Stimulated activated CD4-positive, alpha-beta T cell treated with anti-CD3 and anti-CD28 coated beads, Interleukin-12 subunit alpha, Interleukin-12 subunit beta, amount 100 ng/mL, for 48 hours (primary cell): ENCODE data around the gene CNTN2.

Source experiments
- DNase-seq, 3 donors: peaks; one replicate each; pipeline ENCODE4 v3.0.0-alpha.2; 2020; ENCODE audit warnings: low read depth in 2 of 3, low spot score in 1 of 3

Gene CNTN2

DNA sequence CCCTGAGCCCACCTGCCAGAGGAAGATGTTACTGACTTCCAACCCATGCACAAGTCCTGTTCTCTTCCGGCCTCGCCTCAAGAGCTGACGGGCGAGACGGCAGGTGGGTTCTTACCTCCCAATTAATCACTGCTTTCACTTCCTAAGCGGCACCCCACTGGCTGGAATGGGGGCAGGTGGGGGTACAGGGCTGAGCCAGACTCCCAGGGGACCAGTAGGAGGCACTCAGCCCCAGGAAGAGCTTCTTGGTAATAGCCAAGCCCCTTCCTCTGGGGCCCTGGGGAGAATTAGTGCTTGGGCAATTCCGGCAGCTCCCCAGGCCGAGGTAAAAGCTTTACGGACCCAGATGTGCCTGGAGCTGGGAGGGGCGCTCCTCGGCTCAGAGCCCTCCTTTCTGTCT is 9.7 kb downstream of the CNTN2 start:
- no peak for DNase-seq

DNA sequence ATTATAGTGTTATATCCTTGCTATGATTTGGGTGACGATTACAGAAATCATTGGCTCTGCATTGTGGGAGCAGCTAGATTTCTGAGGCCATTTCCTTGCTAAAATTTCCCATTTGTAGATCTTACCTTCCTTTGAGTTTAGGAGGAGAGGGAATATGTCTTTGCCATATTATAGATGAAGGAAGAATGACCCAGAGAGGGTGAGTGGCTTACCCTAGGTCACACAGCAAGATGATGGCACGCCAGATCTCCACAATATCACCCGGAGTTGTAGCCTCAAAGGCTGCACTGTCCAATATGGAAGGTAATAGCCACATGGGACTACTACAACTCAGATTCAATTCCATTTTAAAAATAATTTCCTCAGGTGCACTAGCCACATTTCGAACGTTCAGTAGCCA is 10.3 kb downstream of the CNTN2 start:
- no peak for DNase-seq

DNA sequence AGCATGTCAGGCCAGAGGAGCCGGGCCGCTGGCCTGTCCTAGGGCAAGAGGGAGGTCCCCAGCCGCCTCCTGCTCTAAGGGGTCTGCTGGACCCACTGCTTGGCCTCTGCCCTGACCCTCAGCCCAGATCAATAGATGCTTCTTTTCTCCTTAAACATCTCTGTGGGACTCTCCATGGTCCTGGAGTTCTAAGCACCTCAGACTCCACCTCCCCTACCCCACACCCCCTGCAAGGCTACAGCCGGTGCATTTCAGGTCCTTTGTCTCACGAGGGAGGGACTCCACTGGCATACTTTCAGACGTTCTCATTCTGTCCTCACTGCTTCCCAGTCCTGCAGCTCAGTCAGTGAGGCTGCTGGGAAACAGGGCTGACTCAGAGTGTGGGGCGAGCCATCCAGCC is 11.0 kb downstream of the CNTN2 start:
- DNase-seq, result no peak

DNA sequence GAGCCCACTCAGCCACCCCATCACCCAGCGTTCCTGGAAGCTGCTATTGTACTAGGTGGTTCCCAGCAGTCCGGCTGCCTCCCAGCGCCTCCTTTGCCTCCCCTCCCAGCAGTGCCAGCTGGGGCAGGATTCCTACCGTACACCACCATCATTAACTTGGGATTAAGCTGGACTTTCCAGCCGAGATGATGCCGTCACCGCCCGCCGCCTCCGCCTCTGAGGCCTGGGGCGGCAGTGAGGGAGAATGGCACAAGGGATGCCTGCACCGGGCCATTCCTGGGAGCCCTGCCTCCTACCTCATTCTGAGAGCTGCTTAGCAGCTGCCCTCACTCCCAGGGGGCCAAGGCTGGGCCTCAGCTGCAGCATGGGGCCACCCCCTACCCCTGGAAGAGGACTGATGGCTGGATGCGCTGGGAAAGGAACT is 13.2 kb downstream of the CNTN2 start:
- no peak for DNase-seq

DNA sequence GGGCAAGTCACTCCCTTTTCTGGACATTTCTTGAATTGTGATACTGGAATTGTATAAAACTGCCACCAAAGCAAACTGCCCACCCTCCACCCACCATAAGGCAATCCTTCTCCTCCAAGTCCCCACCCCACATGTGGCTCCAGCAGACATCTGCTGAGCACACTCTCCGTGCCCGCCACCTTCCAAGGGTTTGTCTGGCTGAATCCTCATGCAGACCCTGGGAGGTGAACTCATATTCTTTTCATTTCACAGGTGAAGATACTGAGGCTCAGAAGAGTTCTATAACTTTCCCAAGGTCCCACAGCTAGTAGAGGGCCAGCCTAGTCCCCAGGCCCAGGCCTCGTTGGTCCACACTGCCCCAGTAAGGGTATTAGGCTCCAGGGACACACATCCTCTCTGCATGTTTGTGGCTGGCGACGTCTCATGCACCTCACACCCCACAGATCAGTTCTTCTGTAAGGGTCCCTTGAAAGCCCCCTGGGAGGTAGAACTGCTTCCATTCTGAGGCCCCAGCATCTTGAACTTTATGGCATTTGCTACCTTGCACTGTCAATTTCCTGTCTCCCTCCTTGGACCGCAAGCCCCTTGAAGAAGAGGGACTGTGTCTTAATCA is 14.1 kb downstream of the CNTN2 start:
- no peak for DNase-seq

DNA sequence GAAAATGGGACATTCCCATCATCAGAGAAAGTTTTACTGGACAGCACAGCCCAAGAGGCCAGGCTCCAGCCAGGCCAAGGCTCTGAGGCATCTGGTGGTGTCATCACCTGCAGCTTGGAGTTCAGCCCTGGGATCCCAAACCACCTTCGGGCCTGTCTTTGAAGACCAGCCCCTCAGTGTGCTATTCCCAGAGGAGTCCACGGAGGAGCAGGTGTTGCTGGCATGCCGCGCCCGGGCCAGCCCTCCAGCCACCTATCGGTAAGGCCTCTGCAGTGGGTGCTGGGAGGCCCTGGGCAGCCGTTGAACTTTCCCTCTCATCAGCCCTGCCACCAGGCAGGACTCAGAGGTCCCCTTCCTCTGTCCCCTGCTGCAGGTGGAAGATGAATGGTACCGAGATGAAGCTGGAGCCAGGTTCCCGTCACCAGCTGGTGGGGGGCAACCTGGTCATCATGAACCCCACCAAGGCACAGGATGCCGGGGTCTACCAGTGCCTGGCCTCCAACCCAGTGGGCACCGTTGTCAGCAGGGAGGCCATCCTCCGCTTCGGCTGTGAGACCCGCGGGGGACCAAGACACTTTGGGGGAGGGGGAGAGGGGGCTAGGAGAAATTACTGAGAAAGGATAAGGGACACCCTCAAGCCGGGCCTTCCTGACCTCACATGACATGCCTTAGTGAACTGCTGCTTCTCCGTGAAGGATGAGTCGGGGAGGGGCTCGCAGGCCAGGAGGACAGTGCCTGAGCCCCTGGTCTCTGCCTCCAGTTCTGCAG is 15.0 kb downstream of the CNTN2 start:
- no peak for DNase-seq

DNA sequence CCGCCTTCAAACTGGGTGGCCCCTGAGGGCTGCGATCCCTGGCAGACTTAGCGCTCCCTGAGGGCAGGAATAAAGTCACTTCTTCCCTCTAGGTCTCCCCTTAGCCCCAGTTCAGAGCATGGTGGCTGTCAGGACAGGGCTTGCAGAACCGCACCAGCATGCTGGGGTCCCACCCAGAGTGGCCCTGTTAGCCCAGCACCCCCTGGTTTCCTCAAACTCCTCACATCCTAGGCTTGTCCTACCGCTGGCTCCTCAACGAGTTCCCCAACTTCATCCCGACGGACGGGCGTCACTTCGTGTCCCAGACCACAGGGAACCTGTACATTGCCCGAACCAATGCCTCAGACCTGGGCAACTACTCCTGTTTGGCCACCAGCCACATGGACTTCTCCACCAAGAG is 15.8 kb downstream of the CNTN2 start:
- DNase-seq, result no peak

DNA sequence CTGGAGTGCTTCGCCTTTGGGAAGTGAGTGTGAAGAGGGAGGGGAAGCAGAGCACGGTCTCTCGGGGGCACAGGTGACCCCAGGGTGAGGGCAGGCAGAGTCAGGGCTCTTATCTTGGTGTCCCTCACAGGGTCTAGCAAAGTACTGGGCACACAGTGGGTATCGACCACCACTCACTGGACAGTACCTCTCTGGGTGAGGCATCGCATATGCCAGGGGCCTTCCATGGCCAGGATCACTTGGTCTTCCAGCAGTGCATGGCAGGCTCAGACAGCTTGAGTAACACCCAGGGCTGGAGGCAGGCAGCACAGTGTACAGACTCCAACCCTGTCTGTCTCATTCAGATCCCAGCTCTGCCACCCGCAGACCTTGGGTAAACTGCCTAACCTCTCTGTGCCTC is 16.6 kb downstream of the CNTN2 start:
- no peak for DNase-seq

DNA sequence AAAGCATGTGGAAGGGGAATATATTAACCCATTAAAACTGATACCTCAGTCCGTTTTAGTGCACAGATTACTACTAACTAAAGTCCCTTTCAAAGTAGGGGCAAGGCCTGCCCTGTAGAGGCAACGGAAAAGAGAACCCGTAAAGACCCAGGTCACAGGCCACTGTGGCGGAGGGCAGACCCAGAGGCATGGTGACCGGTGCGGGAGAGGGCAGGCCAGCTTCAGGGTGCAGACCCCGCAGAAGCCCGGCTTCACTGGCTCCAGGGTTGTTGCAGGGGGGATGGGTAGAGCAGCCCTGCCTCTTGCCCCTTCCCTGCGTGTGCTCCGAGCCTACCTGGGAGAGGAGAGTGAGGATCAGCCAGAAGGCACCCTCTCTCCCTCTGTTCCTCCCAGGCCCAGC is 17.7 kb downstream of the CNTN2 start:
- no peak for DNase-seq

DNA sequence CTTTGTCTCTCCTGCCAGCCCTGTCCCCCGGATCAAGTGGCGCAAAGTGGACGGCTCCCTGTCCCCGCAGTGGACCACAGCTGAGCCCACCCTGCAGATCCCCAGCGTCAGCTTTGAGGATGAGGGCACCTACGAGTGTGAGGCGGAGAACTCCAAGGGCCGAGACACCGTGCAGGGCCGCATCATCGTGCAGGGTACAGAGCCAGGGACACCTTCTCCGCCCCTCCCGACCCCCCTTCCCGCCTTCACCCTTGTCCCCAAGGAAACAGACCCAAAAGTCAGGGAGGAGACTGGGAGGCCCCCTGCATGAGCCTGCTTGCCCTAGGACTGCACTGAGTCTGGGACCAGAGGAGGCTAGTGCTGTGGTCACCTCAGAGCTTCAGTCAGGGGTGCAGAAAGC is 18.2 kb downstream of the CNTN2 start:
- no peak for DNase-seq

DNA sequence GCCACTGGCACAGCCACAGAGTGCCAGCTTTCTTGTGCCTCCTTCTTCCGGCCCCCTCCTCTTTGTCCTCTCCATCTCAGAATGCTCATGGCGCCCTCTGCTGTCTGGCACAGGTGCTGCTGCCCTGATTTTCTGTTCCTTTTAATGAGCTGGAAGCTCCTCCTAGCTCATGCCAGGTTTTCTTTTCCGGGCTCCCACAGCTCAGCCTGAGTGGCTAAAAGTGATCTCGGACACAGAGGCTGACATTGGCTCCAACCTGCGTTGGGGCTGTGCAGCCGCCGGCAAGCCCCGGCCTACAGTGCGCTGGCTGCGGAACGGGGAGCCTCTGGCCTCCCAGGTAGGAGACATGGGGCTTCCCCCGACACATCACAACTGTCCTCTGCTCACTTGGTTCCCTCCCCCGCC is 18.7 kb downstream of the CNTN2 start:
- peak; percentile 50 to 82 (median 59) for DNase-seq

DNA sequence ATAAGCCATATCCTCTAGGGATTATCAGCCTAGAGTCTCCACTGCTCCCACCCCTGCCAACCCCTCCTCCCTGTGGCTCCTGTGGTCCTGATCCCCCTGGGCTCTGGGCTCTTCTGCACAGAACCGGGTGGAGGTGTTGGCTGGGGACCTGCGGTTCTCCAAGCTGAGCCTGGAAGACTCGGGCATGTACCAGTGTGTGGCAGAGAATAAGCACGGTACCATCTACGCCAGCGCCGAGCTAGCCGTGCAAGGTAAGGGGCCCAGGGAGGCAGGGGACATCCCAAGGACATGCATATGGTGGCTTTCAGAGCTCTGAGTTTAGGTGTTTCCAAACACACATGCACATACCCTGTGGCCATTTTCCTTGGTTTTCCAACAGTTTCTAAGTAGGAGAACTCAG is 19.3 kb downstream of the CNTN2 start:
- DNase-seq, result no peak

DNA sequence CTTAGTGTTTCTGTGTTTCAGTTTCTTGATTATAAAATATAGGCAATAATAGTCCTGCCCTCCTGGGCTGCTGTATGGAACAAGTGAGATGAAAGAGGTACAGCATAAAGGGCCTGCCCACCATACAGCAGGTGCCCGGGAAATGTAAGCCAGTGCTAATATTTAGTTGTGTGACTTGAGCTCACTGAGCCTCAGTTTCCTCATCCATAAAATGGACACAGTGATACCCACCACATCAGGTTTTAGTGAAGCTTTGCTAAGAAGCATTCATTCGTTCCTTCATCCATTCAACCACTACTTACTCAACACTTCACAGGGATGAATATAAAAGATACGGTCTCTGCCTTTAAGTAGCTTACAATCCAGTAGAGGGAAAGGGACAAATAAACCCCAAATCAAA is 19.9 kb downstream of the CNTN2 start:
- no peak for DNase-seq

DNA sequence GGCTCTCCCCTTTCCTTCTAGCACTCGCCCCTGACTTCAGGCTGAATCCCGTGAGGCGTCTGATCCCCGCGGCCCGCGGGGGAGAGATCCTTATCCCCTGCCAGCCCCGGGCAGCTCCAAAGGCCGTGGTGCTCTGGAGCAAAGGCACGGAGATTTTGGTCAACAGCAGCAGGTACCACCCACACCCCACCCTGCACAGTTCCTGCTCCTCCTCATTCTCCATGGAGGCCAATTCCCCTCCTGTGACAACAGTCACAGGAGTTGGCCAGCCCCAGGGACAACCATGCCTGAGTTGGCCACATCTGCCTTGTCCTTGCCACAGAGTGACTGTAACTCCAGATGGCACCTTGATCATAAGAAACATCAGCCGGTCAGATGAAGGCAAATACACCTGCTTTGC is 21.3 kb downstream of the CNTN2 start:
- no peak for DNase-seq

DNA sequence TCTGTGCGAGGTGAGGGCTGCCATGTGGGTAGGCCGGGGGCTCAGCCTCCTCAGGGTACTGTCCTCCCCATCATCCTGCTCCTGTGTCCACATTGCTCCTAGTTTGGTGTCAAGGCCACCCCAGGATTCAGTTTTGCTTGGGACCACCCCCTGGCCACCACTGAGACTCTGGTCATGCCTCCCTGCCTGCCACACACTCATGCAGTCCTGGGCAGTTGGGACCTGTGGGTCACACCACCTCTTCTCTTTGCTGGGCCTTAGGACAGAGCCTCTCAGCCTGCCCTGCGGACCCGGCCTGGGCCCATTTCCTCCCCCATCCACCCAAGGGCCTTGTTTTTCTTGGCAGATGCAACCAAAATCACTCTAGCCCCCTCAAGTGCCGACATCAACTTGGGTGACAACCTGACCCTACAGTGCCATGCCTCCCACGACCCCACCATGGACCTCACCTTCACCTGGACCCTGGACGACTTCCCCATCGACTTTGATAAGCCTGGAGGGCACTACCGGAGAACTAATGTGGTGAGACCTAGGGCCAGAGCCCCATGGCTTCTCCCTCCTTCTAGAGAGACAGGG is 21.8 kb downstream of the CNTN2 start:
- no peak for DNase-seq

DNA sequence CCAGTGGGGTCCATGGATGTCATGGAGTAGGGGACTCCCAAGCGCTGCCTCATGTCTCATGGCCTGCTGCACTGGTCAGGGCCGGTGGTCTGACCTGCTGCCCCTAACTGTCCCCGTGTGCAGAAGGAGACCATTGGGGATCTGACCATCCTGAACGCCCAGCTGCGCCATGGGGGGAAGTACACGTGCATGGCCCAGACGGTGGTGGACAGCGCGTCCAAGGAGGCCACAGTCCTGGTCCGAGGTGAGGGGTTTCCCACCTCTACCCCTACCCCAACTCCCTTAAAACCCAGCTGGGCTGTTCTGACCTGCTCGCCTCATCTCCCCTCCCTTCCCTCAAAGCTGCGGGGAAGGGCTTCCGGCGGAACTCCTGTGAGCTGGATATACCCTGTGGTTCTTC is 22.7 kb downstream of the CNTN2 start:
- DNase-seq, result no peak

DNA sequence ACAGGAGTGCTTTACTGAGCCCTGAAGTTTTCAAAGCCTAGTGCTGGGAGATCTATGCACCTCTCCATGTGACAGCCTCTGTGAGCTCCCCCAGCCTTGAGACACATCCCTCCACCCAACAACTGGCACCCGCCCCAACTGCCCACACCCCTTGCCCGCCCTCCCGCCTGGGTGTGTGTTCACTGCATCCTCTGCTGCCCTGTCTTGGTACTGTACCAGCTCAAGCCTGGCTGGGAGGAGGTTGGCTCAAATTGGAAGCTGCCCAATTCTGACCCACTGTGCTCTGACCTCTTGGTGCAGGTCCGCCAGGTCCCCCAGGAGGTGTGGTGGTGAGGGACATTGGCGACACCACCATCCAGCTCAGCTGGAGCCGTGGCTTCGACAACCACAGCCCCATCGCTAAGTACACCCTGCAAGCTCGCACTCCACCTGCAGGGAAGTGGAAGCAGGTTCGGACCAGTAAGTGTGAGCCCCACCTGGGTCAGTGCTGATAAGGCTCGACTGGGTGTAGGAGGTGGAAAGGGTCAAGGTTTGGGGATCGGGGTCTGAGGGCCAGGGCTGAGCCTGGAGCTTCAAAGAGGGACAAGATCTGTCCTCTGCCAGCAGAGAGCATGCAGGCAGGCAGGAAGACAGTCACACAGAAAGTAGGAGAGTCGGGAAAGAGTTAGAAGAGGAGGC is 23.3 kb downstream of the CNTN2 start:
- no peak for DNase-seq

DNA sequence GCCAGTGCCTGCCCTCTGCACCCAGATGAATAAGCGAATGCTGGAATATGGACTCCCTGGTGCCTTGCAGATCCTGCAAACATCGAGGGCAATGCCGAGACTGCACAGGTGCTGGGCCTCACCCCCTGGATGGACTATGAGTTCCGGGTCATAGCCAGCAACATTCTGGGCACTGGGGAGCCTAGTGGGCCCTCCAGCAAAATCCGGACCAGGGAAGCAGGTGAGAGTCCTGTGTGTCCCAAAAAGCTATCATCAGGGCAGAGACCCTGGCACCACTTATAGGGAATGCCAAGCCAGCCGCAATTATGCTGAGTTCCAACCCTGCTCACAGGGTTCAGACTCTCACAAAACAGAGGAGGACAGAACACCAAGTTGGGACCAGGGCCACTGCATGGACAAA is 24.0 kb downstream of the CNTN2 start:
- DNase-seq, result no peak

DNA sequence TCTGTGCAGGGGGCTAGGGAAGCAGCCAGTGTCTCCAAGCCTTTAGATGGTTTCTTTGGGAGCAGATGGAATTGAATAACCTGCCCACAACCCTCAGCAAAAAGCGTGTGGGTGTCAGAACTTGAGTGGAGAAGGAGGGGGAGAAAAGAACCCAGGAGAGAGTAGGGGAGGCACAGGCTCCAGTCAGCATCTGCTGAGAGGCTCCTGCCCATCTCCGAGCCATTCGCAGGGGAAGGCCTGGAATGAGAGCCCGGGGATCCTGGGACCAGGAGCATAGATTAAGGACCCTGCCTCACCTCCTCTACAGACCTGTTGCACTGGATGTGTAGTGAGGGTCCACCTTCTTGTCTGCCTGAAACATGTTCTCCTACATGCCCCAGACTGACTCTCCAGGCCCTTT is 25.0 kb downstream of the CNTN2 start:
- no peak for DNase-seq

DNA sequence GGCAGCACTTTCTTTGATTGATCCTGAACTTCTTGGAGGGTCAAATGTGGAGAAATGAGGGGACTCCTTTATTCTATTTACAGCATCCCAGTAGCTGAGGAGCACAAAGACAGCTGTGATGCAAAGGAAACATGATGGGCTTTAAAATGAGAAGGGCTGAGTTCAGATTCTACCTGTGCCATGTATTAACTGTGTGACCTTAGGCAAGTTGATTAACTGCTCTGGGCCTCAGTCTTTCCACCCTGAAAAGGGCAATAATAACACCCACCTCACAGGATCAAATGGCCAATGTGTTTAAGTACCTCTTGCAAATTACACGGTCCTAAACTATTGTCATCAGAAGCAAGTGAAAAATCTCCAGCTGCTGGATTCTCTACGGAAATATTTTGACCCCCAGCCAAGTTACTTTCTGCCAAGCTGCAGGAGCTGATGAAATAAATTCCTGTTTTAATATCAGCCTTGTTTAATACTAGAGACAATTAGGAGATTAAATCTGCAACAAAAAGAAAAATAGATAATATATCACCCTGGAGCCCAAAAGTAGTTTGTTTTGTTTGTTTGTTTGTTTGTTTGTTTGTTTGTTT is 25.5 kb downstream of the CNTN2 start:
- no peak for DNase-seq

DNA sequence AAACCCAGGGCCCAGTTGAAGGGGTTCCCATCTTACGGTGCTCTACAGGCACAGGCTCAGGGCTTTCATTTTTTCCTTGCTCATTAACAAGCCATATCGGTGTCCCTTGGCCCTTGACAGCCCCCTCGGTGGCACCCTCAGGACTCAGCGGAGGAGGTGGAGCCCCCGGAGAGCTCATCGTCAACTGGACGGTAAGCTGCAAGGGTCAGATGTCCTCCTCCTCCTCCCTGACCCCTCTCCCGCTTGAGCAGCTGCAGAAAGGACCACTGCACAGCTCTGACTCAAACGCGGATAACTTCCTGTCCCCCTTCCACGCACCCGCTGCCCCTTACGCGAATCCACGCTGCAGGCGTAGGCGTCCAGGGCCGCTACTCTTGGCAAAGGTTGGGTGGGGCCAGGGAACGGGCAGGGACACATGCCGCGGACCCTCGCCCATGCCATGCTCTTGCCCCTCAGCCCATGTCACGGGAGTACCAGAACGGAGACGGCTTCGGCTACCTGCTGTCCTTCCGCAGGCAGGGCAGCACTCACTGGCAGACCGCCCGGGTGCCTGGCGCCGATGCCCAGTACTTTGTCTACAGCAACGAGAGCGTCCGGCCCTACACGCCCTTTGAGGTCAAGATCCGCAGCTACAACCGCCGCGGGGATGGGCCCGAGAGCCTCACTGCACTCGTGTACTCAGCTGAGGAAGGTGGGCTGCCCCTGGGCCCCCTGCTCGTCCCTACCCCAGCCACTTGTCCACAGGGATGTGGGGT is 26.5 kb downstream of the CNTN2 start:
- DNase-seq, result no peak
